AG08396 (cell line): Measurements from ENCODE around the gene IFT43.

Source experiments
- DNase-seq: peaks from one replicate; pipeline ENCODE4 v3.0.0; 2012; ENCODE audit warnings: low spot score, mixed read lengths

Gene IFT43

DNA sequence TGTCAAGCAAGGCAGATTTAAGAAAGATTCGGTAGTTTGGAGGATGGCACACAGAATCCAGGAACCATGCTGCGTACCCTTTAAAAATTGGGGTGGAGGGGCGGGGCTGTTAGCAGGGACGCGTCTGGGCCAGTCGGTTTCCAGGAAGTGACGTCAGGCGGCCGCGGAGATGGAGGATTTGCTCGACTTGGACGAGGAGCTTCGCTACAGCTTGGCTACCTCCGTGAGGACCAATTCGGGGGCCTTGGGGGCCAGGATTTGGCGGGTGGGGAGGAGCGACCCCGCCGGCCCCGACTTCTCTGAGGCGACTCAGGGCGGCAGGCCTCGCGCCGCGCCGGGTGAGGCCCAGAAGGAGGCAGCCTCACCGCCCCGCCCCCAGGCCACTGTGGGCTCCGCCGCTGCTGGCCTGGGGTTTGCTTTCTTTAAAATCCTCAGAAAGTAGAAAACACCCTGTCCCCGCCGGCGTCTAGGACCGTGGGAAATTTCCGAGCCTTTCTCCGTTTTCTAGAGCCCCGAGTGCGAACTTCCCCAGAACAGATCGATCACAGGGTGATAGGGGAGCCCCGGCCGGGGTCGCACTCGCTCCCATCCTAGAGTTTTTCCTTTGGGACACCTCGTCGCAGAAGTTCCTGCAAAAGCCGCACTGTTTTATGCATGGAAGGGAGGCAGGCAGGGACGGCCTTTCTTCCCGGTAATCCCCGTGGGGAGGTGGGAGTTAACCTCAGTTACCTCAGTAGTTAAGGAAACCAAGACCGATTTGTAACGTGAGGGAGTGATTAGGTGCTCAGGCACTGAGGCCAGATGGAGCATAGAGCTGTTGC is at the start of gene IFT43:
TSS of gene IFT43 (plus strand) at position 146 of the 821 bp plus-strand sequence. CDS start at position 170, 24 bp downstream.
- peak; percentile 88 for DNase-seq

GRCh38 chr14:75939200-75939599 is 46.4 kb upstream of the IFT43 start:
- no peak for DNase-seq

GRCh38 chr14:75941030-75941429 is 44.5 kb upstream of the IFT43 start:
- no peak for DNase-seq

GRCh38 chr14:75944607-75945241 is 40.8 kb upstream of the IFT43 start:
- no peak for DNase-seq

DNA sequence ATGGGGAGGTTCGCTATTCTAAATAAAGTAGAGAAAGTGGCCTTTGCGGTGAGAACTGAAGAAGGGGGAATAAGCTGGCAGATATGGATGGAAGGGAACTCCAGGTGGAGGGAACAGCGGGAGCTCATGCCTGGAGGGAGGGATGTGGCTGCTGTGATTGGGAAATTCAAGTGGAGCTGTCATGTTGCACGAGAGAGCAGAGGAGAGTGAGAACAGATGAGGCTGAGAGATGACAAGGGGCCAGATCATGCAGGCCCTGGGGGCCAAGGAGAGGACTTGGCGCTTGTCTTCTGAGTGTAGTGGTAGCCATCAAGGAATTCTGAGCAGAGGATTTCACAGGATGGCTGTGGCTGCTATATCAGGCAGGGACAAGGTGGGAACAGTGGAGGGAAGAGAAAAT is 38.8 kb upstream of the IFT43 start:
- DNase-seq, result no peak

DNA sequence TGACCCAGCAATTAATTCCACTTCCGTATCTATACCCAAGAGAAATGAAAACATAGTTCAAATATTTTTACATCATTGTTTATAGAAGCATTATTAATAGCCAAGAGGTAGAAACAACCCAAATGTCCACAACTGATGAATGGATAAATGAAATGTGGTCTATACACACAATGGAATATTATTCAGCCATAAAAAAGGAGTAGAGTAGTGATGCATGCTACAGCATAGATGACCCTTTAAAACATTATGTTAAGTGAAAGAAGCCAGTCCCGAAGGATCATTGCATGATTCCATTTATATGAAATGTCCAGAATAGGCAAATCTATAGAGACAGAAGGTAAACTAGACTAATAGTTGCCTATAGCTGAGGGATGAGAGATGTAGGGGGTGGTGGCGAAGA is 33.1 kb upstream of the IFT43 start:
- DNase-seq, result no peak

DNA sequence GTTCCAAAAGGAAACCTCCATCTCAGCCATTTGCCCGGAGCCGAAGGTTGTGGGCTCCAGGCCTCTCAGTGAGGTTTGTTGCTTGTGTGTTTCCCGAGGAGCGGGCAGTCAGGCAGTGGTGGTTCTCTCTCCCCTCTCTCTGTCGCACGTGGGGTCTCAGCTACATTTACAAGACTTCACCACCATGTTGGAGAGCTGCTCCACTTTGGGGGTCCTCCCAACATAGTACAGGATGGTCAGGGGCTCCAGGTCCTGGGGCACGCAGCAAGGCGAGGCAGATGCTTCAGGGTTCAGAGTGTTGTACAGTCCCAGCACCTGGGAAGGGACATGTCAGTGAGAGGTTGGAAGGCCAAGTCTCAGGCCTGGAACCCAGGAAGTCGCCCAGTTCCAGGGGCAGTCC is 26.5 kb upstream of the IFT43 start:
- no peak for DNase-seq

GRCh38 chr14:75960231-75960630 is 25.3 kb upstream of the IFT43 start:
- no peak for DNase-seq

DNA sequence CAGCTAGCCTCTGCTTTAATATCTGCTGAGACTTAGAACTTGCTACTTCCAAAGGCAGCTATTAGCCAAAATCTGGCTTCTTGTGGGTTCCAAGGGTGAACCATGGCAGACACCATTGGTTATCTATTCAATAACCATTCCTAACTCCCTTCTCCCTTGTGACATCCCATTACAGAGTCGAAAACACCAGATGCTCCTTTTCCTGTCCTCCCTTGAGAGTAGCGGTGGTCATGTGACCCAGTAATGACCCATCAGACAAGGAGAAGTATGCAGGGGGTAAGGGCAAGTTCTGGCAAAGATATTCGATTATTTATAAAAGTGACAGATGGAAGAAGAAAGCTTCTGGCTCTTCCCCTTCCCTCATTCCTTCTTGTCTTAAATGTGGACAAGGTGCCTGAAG is 23.9 kb upstream of the IFT43 start:
- DNase-seq, result no peak

- no peak for DNase-seq
Observed at GRCh38 chr14:75967866-75968265, 17.7 kb upstream of the IFT43 start.

DNA sequence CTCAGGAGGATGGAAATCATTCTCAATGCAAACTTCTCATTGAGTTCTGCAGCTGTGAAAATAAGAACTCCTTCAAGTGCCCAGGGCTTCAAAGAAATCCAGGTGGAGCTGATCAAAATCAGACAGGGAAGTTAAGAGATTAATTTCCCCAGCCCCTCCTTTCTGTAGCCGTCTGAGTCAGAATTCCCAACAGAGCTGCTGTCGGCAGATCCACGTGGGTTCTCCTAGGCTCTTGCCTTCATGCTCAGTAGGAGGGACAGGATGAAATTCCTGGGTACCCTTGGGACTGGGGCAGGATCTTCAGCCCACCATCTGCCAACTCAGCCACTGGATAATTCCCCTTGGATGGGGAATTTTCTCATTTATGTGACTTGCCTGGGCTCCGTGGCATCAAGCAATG is 17.1 kb upstream of the IFT43 start:
- DNase-seq, result no peak

DNA sequence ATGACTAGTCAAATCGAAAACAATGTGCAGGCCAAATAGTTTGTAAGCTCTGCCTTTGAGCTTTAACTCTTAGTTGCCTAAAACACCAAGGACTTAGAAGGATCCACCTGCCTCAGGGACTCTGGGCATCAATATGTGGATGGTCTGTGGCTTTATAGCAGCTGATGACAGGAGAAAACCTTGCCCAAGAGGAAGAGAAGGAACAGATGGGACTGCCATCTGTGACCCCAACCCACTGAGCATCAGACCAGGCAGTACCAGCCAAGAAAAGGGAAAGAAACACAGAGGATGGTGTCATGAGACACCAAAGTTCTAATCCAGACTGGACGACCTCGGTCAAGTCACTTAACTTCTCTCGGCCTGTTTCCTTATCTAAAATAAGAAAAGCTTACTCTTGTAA is 16.4 kb upstream of the IFT43 start:
- no peak for DNase-seq

- no peak for DNase-seq
Observed at GRCh38 chr14:75969891-75970290, 15.7 kb upstream of the IFT43 start.

GRCh38 chr14:75970989-75971388 is 14.6 kb upstream of the IFT43 start:
- no peak for DNase-seq

- no peak for DNase-seq
Observed at GRCh38 chr14:75971509-75971908, 14.1 kb upstream of the IFT43 start.

- DNase-seq, result no peak
Observed at GRCh38 chr14:75972801-75973421, 12.7 kb upstream of the IFT43 start.

DNA sequence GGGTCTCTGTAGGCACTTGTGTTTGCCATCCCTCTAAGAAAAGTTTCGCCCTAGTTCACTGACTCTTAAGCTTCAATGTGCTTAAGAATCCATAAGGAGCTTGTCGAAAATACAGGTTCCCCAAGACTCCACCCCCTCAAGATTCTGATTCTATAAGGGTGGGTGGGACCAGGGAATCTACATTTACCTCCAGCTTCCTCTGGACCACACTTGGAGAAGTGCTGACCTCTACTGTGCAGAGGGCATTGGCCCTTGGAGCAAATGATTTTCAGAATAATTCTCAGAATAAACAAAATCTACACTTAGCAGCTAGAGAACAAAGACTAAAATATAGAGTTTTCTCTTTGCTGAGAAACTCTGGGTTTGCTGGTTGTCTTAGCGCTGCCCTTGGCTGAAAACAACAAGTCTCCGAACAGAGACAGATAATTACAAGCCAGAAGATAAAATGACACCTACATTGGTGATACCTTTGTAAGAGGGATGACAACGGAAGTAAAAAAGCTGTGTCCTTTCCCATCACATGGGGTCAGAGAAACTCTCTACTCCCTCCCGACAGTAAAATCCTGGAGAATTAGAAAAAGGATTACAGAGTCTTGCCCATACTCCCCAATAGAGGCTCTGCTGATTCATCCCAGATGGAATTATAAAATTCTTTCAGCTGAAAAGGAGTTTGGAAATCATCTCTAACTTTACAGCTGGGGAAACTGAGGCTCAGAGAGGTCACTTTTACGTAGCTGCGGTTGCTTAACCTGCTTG is 8.6 kb upstream of the IFT43 start:
- DNase-seq, result no peak

- DNase-seq, result no peak
Observed at GRCh38 chr14:75977582-75977943, 8.0 kb upstream of the IFT43 start.

DNA sequence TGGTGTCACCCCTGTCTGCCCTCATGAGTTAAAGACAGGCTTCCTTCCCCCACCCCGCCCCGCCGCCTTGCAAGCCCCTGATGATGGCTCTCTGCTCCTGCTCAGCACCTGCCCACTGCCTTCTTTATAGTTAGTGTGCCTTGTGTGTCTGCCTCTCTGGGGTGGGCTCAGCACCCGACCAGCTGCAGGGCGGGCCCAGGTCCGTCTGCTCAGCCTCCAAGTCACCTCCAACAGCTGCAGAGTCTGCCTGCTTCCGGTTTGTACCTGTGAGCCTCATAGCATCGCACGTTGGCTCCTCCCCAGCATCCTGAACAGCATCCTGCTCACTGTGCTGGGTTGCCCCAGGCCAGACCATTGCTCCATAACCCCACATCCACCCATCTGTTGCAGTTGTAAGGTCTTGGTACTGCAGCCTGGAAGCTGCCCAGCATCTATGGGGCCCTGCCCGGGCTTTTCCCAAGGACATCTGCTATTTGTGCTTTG is 7.3 kb upstream of the IFT43 start:
- DNase-seq, result no peak

- DNase-seq, result peak; percentile 71
Observed at GRCh38 chr14:75979071-75979571, 6.4 kb upstream of the IFT43 start.

DNA sequence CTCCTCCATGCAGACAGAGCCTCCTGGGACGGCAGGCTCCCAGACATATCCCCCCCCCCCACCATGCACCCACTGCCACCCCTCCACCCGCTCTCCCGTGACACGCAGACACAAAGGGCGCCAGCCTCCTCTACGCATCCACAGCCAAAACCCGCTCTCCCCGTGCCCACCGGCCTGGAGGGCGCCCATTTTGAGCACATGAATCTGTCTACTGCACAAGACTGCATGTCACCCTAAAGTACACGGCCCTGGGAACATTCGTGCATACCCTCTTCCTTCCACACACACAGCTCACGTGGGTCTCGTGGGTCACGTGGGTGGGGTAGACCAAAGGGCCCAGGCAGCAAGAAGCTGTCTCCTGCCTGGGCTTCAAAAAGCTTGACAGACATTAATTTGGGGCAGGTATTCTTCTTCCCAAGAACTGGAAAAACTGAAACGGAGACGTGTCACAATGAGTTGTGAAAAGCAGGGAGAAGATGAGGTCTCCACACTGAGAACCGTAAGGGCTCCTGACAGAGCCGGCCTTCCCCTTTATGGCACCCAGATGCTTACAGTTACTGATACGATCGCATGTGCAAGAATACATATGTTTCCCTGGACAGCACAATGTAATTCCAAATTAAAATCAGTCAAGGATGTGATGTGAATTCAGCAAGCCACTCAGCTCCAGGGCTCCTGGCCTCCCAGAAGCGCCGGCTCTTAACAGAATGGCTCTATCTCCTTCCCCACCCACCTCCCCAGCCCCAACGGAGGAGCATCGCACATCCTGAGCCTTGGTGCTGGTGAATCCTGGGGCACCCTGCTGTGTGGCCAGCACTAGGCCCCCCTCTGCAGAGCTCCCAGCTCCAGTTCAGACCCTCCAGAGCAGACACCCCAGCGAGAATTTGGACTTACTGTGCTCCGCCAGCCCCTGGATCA is 5.7 kb upstream of the IFT43 start:
- no peak for DNase-seq
